ENCODE measurements around the gene KRT76.

GRCh38 chr12:52796429-52796794, 19.3 kb upstream of the KRT76 start:
- TF ChIP-seq CTCF (IDR thresholded peaks at IDR 0.05; ENCODE audit: low read length) (no peak), EZH2 (IDR thresholded peaks at IDR 0.05; ENCODE audit: borderline replicate concordance, low read length) (no peak)
